ENCODE results near the gene ANGPTL3.

GRCh38 chr1:62621907-62622306 lies 24.6 kb downstream of the ANGPTL3 start:
- TF ChIP-seq EZH2 (IDR thresholded peaks at IDR 0.05; ENCODE audit: low read length) (no peak), CTCF (optimal IDR thresholded peaks at IDR 0.05 in 1 of 3, IDR thresholded peaks at IDR 0.05 in 1 of 3, conservative IDR thresholded peaks at IDR 0.05 in 1 of 3; ENCODE audit: extremely low read depth in 1 of 3, insufficient read depth in 2 of 3, low read length in 3 of 3) (no peak)
